C4-2B (cell line): ENCODE data around the gene CYTH1.

Experiments used
- ZFX ChIP-seq: fragments of 450-650 bp; IDR thresholded peaks from 2 replicates; pipeline ENCODE4 v1.6.1; 2017
- TF ChIP-seq, protein P1 (sequence below): fragments of 450-650 bp; conservative IDR thresholded peaks from 2 replicates; pipeline ENCODE4 v1.5.1; 2017; ENCODE audit warnings: mild to moderate bottlenecking

DNA sequence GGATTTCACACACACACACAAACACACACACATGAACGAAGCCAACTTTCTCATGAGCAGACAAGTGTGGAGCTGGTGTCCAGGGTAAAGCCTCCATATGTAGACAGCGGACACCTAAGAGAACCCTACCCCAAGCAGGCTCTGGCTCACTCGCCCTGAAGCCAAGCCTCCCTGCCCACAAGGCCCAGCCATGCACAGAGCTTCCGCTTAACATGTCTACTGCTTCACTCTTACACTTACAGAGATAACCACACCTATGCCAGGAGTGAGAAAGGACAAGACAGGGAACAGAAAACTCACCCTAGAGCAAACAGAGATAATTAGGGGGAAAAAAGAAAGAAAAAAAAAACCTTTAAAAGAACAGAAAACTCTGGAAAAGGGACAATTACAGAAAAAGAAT, 67.5 kb downstream of the CYTH1 start:
- TF ChIP-seq, protein P1, sequence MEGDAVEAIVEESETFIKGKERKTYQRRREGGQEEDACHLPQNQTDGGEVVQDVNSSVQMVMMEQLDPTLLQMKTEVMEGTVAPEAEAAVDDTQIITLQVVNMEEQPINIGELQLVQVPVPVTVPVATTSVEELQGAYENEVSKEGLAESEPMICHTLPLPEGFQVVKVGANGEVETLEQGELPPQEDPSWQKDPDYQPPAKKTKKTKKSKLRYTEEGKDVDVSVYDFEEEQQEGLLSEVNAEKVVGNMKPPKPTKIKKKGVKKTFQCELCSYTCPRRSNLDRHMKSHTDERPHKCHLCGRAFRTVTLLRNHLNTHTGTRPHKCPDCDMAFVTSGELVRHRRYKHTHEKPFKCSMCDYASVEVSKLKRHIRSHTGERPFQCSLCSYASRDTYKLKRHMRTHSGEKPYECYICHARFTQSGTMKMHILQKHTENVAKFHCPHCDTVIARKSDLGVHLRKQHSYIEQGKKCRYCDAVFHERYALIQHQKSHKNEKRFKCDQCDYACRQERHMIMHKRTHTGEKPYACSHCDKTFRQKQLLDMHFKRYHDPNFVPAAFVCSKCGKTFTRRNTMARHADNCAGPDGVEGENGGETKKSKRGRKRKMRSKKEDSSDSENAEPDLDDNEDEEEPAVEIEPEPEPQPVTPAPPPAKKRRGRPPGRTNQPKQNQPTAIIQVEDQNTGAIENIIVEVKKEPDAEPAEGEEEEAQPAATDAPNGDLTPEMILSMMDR = no peak
- TF ChIP-seq ZFX = no peak
